Stomach (tissue), 9 donors: ENCODE measurements around the gene ADM. TPM values are rescaled to one million over a fixed set of nuclear protein-coding genes. Genes with fewer than 3 reads are reported as not detected.

Experiments used
- DNase-seq, 2 donors: peaks; one replicate each; pipeline versions ENCODE4 v3.0.0 to v3.0.0-alpha.2; 2013 to 2019
- H3K27ac ChIP-seq, 5 donors: fragments of 200-600 bp in 4 of 5; sonication (generic) in 4 of 5; one replicate each; pipeline ENCODE4 v1.5.1; 2013 to 2019; ENCODE audit warnings: mild to moderate bottlenecking in 1 of 5, moderate library complexity in 1 of 5
- H3K27me3 ChIP-seq, 3 donors: fragments of 200-600 bp; sonication (generic); one replicate each; pipeline ENCODE4 v1.5.1; 2017 to 2019; ENCODE audit warnings: mixed run types in 1 of 3
- H3K36me3 ChIP-seq, 4 donors: fragments of 200-600 bp; sonication (generic); 1 replicate in 3 of 4; 2 replicates in 1 of 4; pipeline ENCODE4 v1.5.1; 2016 to 2019
- H3K4me1 ChIP-seq, 4 donors: fragments of 200-600 bp; sonication (generic); one replicate each; pipeline ENCODE4 v1.5.1; 2016 to 2019
- H3K4me3 ChIP-seq, 4 donors: fragments of 200-600 bp; sonication (generic) in 3 of 4; one replicate each; pipeline ENCODE4 v1.5.1; 2016 to 2019; ENCODE audit warnings: mild to moderate bottlenecking in 1 of 4
- H3K9me3 ChIP-seq, 4 donors: fragments of 200-600 bp; sonication (generic); one replicate each; pipeline ENCODE4 v1.5.1; 2016 to 2019
- EP300 ChIP-seq: sonication (generic); formaldehyde crosslinking; IDR thresholded peaks from one replicate; pipeline ENCODE4 v1.6.1; 2017; ENCODE audit warnings: antibody characterized with exemption
- POLR2A ChIP-seq, 4 donors: fragments of 450-650 bp; IDR thresholded peaks; one replicate each; pipeline ENCODE4 v1.6.1; 2016; ENCODE audit warnings: antibody characterized with exemption in 4 of 4, control low read depth in 2 of 4, mild to moderate bottlenecking in 1 of 4, moderate library complexity in 1 of 4
- POLR2AphosphoS5 ChIP-seq, 3 donors: sonication (generic); formaldehyde crosslinking; IDR thresholded peaks; one replicate each; pipeline ENCODE4 v1.6.1; 2016; ENCODE audit warnings: antibody characterized with exemption in 3 of 3
- WGBS, 5 donors: extraction: QIAGEN DNeasy Blood & Tissue Kit in 3 of 5; methylation state at CpG; one replicate each; pipeline versions ENCODE4 v1.1.5 to v1.1.7; 2013 to 2018; 5-methylcytosine and 5-hydroxymethylcytosine counted together
- intact Hi-C: fragments of 100-400 bp; cut with DNase I; formaldehyde crosslinking; loops from one replicate; pipeline ENCODE4 v1.15.1; 2023; ENCODE audit warnings: low total_unique reads
- polyA plus RNA-seq, 3 donors: library from polyadenylated mRNA; stranded (reverse); fragments of 200-250 nt; gene quantifications; one replicate each; pipeline ENCODE4 v1.2.3, GENCODE V29; 2013
- total RNA-seq, 5 donors: library from RNA; depleted of rRNA; stranded (reverse); fragments of >200 nt; gene quantifications; one replicate each; pipeline versions ENCODE4 v1.1.0 to v1.2.3, GENCODE V29; 2014 to 2016
- TF ChIP-seq, protein P1 (sequence below), 7 experiments: fragments of 450-650 bp in 4 of 7; fragments of 200-600 bp in 3 of 7; sonication (generic) in 3 of 7; IDR thresholded peaks; one replicate each; pipeline ENCODE4 v1.5.1; 2016 to 2019; ENCODE audit warnings: antibody characterized with exemption in 7 of 7, control low read depth in 2 of 7, mild to moderate bottlenecking in 1 of 7
- donor health status: healthy with polysubstance abuse.
- donor health status: Bipolar disorder and iron deficiency.
- donor health status: healthy.

Gene ADM
- total and polyA plus RNA-seq, 8 donors, result 14.3 to 144 (median 35.1) TPM

- H3K4me3 ChIP-seq, result no peak overlapping the region
- WGBS, 5 donors, result 54 to 76% (median 61%) methylated on average over 5 of the region's 5 CpGs
- peaks cover 2 to 29% (median 11%) of the 10 kb centered on the region in 4 donors for H3K4me1 ChIP-seq
- peak overlapping the region in 1 of 5 donors; percentile 6 for H3K27ac ChIP-seq
- no peaks in the 10 kb centered on the region for H3K36me3 ChIP-seq
- DNase-seq, result no peak
- intact Hi-C loops, result no loop called here
- H3K9me3 ChIP-seq, result no peaks in the 10 kb centered on the region
- TF ChIP-seq POLR2A (IDR thresholded peaks at IDR 0.05), result no peak
- TF ChIP-seq EP300, result no peak
- TF ChIP-seq POLR2AphosphoS5 (IDR thresholded peaks at IDR 0.05), result no peak
- TF ChIP-seq, protein P1, sequence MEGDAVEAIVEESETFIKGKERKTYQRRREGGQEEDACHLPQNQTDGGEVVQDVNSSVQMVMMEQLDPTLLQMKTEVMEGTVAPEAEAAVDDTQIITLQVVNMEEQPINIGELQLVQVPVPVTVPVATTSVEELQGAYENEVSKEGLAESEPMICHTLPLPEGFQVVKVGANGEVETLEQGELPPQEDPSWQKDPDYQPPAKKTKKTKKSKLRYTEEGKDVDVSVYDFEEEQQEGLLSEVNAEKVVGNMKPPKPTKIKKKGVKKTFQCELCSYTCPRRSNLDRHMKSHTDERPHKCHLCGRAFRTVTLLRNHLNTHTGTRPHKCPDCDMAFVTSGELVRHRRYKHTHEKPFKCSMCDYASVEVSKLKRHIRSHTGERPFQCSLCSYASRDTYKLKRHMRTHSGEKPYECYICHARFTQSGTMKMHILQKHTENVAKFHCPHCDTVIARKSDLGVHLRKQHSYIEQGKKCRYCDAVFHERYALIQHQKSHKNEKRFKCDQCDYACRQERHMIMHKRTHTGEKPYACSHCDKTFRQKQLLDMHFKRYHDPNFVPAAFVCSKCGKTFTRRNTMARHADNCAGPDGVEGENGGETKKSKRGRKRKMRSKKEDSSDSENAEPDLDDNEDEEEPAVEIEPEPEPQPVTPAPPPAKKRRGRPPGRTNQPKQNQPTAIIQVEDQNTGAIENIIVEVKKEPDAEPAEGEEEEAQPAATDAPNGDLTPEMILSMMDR (IDR thresholded peaks at IDR 0.05), result no peak
- H3K27me3 ChIP-seq, result no peaks in the 10 kb centered on the region
These were observed 36.0 kb upstream of the ADM start for GRCh38 chr11:10268746-10269488.

GRCh38 chr11:10272132-10272531 is 32.7 kb upstream of the ADM start:
- no peak overlapping the region for H3K4me3 ChIP-seq
- H3K9me3 ChIP-seq, result no peaks in the 10 kb centered on the region
- H3K27ac ChIP-seq, result no peak overlapping the region
- intact Hi-C loops, result no loop called here
- TF ChIP-seq POLR2A (IDR thresholded peaks at IDR 0.05), result no peak
- TF ChIP-seq POLR2AphosphoS5 (IDR thresholded peaks at IDR 0.05), result no peak
- TF ChIP-seq EP300, result no peak
- TF ChIP-seq, protein P1 (IDR thresholded peaks at IDR 0.05), result no peak
- H3K4me1 ChIP-seq, result peaks cover 4 to 42% (median 18%) of the 10 kb centered on the region in 4 donors
- H3K36me3 ChIP-seq, result no peaks in the 10 kb centered on the region
- DNase-seq, result no peak
- H3K27me3 ChIP-seq, result no peaks in the 10 kb centered on the region
- WGBS, 5 donors, result 91 to 96% (median 95%) methylated on average over 3 to 11 of the region's 11 CpGs

GRCh38 chr11:10273738-10274137 is 31.1 kb upstream of the ADM start:
- DNase-seq, result no peak
- H3K4me3 ChIP-seq, result no peak overlapping the region
- H3K27me3 ChIP-seq, result no peaks in the 10 kb centered on the region
- no peaks in the 10 kb centered on the region for H3K9me3 ChIP-seq
- TF ChIP-seq, protein P1 (IDR thresholded peaks at IDR 0.05), result no peak
- TF ChIP-seq EP300 (no peak), POLR2A (IDR thresholded peaks at IDR 0.05) (no peak), POLR2AphosphoS5 (IDR thresholded peaks at IDR 0.05) (no peak)
- peaks cover 4 to 37% (median 17%) of the 10 kb centered on the region in 4 donors for H3K4me1 ChIP-seq
- H3K27ac ChIP-seq, result peak overlapping the region in 1 of 5 donors; percentile 1
- H3K36me3 ChIP-seq, result no peaks in the 10 kb centered on the region
- intact Hi-C loops, result no loop called here

DNA sequence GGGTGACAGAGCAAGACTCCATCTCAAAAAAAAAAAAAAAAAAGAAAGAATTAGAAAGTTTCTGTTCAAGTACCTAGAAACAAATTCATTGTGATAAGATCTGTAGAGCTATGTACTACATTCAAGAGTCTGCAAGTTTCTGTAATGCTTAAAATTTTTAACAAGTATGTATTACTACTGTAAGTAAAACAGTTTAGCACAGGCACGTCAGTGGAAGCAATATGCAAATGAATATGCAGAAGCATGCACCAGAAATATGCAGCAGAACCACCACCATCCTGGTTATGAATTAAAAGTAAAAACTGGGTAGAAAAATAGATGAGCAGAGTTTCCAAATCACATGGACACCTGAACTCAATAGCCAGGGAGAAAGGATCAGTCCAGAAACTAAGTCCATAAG is 30.1 kb upstream of the ADM start:
- WGBS, 5 donors, result 63 to 79% (median 70%) methylated on average over 1 of the region's 1 CpG
- Histone ChIP-seq H3K4me3 (no peak overlapping the region), H3K4me1 (peaks cover 4 to 27% (median 13%) of the 10 kb centered on the region in 4 donors), H3K27me3 (no peaks in the 10 kb centered on the region), H3K36me3 (no peaks in the 10 kb centered on the region), H3K27ac (no peak overlapping the region), H3K9me3 (no peaks in the 10 kb centered on the region)
- TF ChIP-seq EP300, result no peak
- TF ChIP-seq, protein P1 (IDR thresholded peaks at IDR 0.05), result no peak
- TF ChIP-seq POLR2A (IDR thresholded peaks at IDR 0.05), result no peak
- no peak for TF ChIP-seq POLR2AphosphoS5 (IDR thresholded peaks at IDR 0.05)
- DNase-seq, result no peak
- intact Hi-C loops, result no loop called here
